Activated T-helper 1 cell treated with Interleukin-2 at 50 U/mL for 16 hours (primary cell): Measurements from ENCODE around the gene KRTAP1-5.
"Not testable (repeated sequence)": the region's sequence is repeated elsewhere in the genome, so short reads cannot be mapped to it uniquely, and the experiment has no call there.

ENCODE experiments used
- DNase-seq: peaks from one replicate; pipeline ENCODE4 v3.0.0-alpha.2; 2020; ENCODE audit warnings: low read depth

KRTAP1-5 gene

GRCh38 chr17:41026715-41027471 is at the start of gene KRTAP1-5:
KRTAP1-5 (minus strand) TSS chr17:41027208; CDS start chr17:41027155, 53 bp downstream.
- DNase-seq, result no peak

- DNase-seq, result no peak
Observed at GRCh38 chr17:41076788-41077187, 49.8 kb upstream of the KRTAP1-5 start.

GRCh38 chr17:41073676-41074075 is 46.7 kb upstream of the KRTAP1-5 start:
- DNase-seq, result no peak

- no peak for DNase-seq
Observed at GRCh38 chr17:41071606-41072360, 44.8 kb upstream of the KRTAP1-5 start.

- no peak for DNase-seq
Observed at GRCh38 chr17:41069031-41069430, 42.0 kb upstream of the KRTAP1-5 start.

- no peak for DNase-seq
Observed at GRCh38 chr17:41067281-41067680, 40.3 kb upstream of the KRTAP1-5 start.

GRCh38 chr17:41065829-41066624 is 39.0 kb upstream of the KRTAP1-5 start, which contains the start of gene KRTAP2-4:
KRTAP2-4 (minus strand) TSS chr17:41065879; CDS start chr17:41065845, 34 bp downstream.
- DNase-seq, result no peak

- not testable (repeated sequence) for DNase-seq
Observed at GRCh38 chr17:41065016-41065689, 38.1 kb upstream of the KRTAP1-5 start.

- no peak for DNase-seq
Observed at GRCh38 chr17:41064301-41064700, 37.3 kb upstream of the KRTAP1-5 start.

GRCh38 chr17:41063449-41063848 is 36.4 kb upstream of the KRTAP1-5 start:
- DNase-seq, result no peak

- DNase-seq, result no peak
Observed at GRCh38 chr17:41061964-41062363, 35.0 kb upstream of the KRTAP1-5 start.

GRCh38 chr17:41060052-41060604 is 33.1 kb upstream of the KRTAP1-5 start, which contains the start of gene KRTAP2-3:
KRTAP2-3 (minus strand) TSS chr17:41060114; CDS start chr17:41060050, 64 bp downstream.
- DNase-seq, result no peak

GRCh38 chr17:41059276-41060051 is 32.5 kb upstream of the KRTAP1-5 start:
- DNase-seq, result not testable (repeated sequence)

- no peak for DNase-seq
Observed at GRCh38 chr17:41058741-41059140, 31.7 kb upstream of the KRTAP1-5 start.

- no peak for DNase-seq
Observed at GRCh38 chr17:41057547-41057946, 30.5 kb upstream of the KRTAP1-5 start.

- DNase-seq, result not testable (repeated sequence)
Observed at GRCh38 chr17:41055130-41055529, 28.1 kb upstream of the KRTAP1-5 start, which contains the start of gene KRTAP2-2. KRTAP2-2 (minus strand) TSS chr17:41055230; CDS start chr17:41055211, 19 bp downstream.

GRCh38 chr17:41054556-41054955 is 27.5 kb upstream of the KRTAP1-5 start:
- not testable (repeated sequence) for DNase-seq

- DNase-seq, result no peak
Observed at GRCh38 chr17:41054025-41054424, 27.0 kb upstream of the KRTAP1-5 start.

GRCh38 chr17:41052566-41052965 is 25.6 kb upstream of the KRTAP1-5 start:
- DNase-seq, result no peak

GRCh38 chr17:41049110-41049509 is 22.1 kb upstream of the KRTAP1-5 start:
- DNase-seq, result no peak
